Keratinocyte (primary cell): ENCODE data around the gene CRYBA2. TPM values are rescaled to one million over a fixed set of nuclear protein-coding genes. Genes with fewer than 3 reads are reported as not detected.

Experiments
- DNase-seq: peaks from one replicate; pipeline ENCODE4 v3.0.0-alpha.2; 2011; ENCODE audit warnings: low read depth, missing footprints, low spot score
- FAIRE-seq: peaks from 2 replicates; lab custom pipeline; 2011; peaks lifted over from hg19 to GRCh38; lab: Jason Lieb, UNC
- H2AFZ ChIP-seq: 2 replicates; pipeline ENCODE4 v1.6.0; 2012; ENCODE audit warnings: low read length, control low read depth, inconsistent platforms; ENCODE audit not compliant: control insufficient read depth
- H3K27ac ChIP-seq: 2 replicates; pipeline ENCODE4 v1.5.1; 2011; ENCODE audit warnings: low read length; ENCODE audit not compliant: control insufficient read depth, insufficient read depth
- H3K27me3 ChIP-seq: 3 replicates; pipeline ENCODE4 v1.6.0; 2011; ENCODE audit warnings: low read length; ENCODE audit not compliant: control insufficient read depth, insufficient read depth; ENCODE audit errors: extremely low read depth
- H3K36me3 ChIP-seq, 2 experiments: 2 replicates in 1 of 2; 3 replicates in 1 of 2; pipeline ENCODE4 v1.5.1; 2011; ENCODE audit warnings: low read length in 2 of 2, mild to moderate bottlenecking in 1 of 2; ENCODE audit not compliant: control insufficient read depth in 2 of 2, insufficient read depth in 2 of 2; ENCODE audit errors: extremely low read depth in 1 of 2
- H3K4me1 ChIP-seq: 3 replicates; pipeline ENCODE4 v1.5.1; 2011; ENCODE audit warnings: low read length; ENCODE audit not compliant: control insufficient read depth, insufficient read depth; ENCODE audit errors: extremely low read depth
- H3K4me2 ChIP-seq: 3 replicates; pipeline ENCODE4 v1.6.0; 2011; ENCODE audit warnings: low read depth, low read length; ENCODE audit not compliant: control insufficient read depth, insufficient read depth; ENCODE audit errors: extremely low read depth
- H3K4me3 ChIP-seq, 3 experiments: fragments of 200-600 bp in 1 of 3; sonication (generic) in 1 of 3; 2 replicates in 2 of 3; 3 replicates in 1 of 3; pipeline ENCODE4 v1.5.1; 2011 to 2016; ENCODE audit warnings: low read length in 3 of 3, mild to moderate bottlenecking in 3 of 3, control low read depth in 2 of 3, inconsistent platforms in 1 of 3, low read depth in 1 of 3, mixed read lengths in 1 of 3, mixed run types in 1 of 3, moderate library complexity in 1 of 3; ENCODE audit not compliant: control insufficient read depth in 2 of 3, insufficient read depth in 2 of 3; ENCODE audit errors: extremely low read depth in 1 of 3
- H3K79me2 ChIP-seq: 2 replicates; pipeline ENCODE4 v1.6.0; 2012; ENCODE audit warnings: low read length; ENCODE audit not compliant: control insufficient read depth, insufficient read depth
- H3K9ac ChIP-seq: 3 replicates; pipeline ENCODE4 v1.6.0; 2011; ENCODE audit warnings: low read length; ENCODE audit not compliant: control insufficient read depth, insufficient read depth; ENCODE audit errors: extremely low read depth
- H3K9me1 ChIP-seq: 3 replicates; pipeline ENCODE4 v1.6.0; 2011; ENCODE audit warnings: low read length; ENCODE audit not compliant: control insufficient read depth, insufficient read depth; ENCODE audit errors: extremely low read depth
- H3K9me3 ChIP-seq: 2 replicates; pipeline ENCODE4 v1.5.1; 2012; ENCODE audit warnings: low read depth, low read length; ENCODE audit not compliant: control insufficient read depth
- H4K20me1 ChIP-seq: 3 replicates; pipeline ENCODE4 v1.6.0; 2011; ENCODE audit warnings: low read length; ENCODE audit not compliant: control insufficient read depth, insufficient read depth; ENCODE audit errors: extremely low read depth
- EZH2 ChIP-seq: IDR thresholded peaks from one replicate; pipeline ENCODE4 v1.6.1; 2012; ENCODE audit warnings: inconsistent platforms, mild to moderate bottlenecking, low read length, moderate library complexity
- dilution Hi-C: fragments of 300-500 bp; cut with MboI; formaldehyde crosslinking; loops from one replicate; pipeline ENCODE4 v1.7.0; 2020; ENCODE audit warnings: low sequenced_read_pairs; ENCODE audit not compliant: extremely low pct_ligation_motif_present
- polyA plus RNA-seq, 5 experiments: library from polyadenylated mRNA; depleted of rRNA in 3 of 5; stranded (reverse) in 3 of 5; stranded (forward) in 1 of 5; unstranded in 1 of 5; fragments of >200 nt; gene quantifications; 1 replicate in 1 of 5; 2 replicates in 3 of 5; 3 replicates in 1 of 5; pipeline versions ENCODE4 v1.2.1 to v1.2.3, GENCODE V29; 2011 to 2012; ENCODE audit warnings: missing spikeins in 2 of 5, low read depth in 1 of 5, low replicate concordance in 1 of 5
- TF ChIP-seq, protein P1 (sequence below), 3 experiments: IDR thresholded peaks in 1 of 3; conservative IDR thresholded peaks in 1 of 3; optimal IDR thresholded peaks in 1 of 3; 2 replicates in 2 of 3; 3 replicates in 1 of 3; pipeline versions ENCODE3 to v1.5.1; 2011; ENCODE audit warnings: low read length in 3 of 3, mild to moderate bottlenecking in 3 of 3, moderate library complexity in 2 of 3, control low read depth in 1 of 3, inconsistent platforms in 1 of 3; ENCODE audit not compliant: insufficient read depth in 2 of 3; ENCODE audit errors: extremely low read depth in 1 of 3

The CRYBA2 gene
- polyA plus RNA-seq, 1 donor (not counting 4 experiments of a cell fraction or from before 2014, with no cell fraction given) = not detected

DNA sequence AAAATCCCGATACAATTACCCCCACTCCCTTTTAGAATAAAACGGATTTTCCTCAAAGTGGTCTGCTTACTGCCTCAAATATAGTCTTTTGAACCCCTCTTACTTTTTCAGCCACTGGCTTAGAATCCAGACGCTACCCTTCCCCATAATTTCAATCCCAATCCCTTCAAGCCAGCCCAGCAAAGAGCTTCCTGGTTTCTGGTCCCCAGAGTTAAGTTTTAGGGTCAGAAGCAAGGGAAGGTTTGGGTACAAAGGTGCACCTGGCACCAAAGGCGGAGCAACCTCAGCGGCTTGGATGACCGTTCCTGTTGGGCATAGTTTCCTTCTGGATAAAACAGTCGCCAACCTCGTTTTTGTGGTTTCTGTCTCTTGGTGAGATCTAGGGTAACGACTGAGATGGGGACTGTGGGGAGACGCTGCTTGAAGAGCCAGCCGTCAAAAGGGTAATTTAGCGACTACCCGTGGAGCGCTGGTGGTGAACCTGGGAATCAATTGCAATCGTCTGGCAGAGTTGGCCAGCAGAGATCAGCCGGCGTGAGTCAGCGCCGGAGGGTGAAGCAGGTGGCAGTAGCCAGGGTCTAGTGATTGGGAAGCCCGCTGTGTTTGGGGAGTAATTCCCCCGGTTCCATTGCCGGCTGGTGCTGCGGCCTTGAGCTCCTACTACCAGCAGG lies 9.8 kb downstream of the CRYBA2 start:
- peaks cover 83% of the 10 kb centered on the region for H3K27me3 ChIP-seq
- H3K9me1 ChIP-seq = no peaks in the 10 kb centered on the region
- no peaks in the 10 kb centered on the region for H3K36me3 ChIP-seq
- no peak overlapping the region for H3K27ac ChIP-seq
- no peak for DNase-seq
- H2AFZ ChIP-seq = no peak overlapping the region
- H3K79me2 ChIP-seq = no peaks in the 10 kb centered on the region
- dilution Hi-C loops = no loop called here
- no peak for FAIRE-seq
- no peak overlapping the region for H3K4me2 ChIP-seq
- H3K4me1 ChIP-seq = peaks cover 4% of the 10 kb centered on the region
- H3K4me3 ChIP-seq = no peak overlapping the region
- no peak for TF ChIP-seq EZH2
- TF ChIP-seq, protein P1, sequence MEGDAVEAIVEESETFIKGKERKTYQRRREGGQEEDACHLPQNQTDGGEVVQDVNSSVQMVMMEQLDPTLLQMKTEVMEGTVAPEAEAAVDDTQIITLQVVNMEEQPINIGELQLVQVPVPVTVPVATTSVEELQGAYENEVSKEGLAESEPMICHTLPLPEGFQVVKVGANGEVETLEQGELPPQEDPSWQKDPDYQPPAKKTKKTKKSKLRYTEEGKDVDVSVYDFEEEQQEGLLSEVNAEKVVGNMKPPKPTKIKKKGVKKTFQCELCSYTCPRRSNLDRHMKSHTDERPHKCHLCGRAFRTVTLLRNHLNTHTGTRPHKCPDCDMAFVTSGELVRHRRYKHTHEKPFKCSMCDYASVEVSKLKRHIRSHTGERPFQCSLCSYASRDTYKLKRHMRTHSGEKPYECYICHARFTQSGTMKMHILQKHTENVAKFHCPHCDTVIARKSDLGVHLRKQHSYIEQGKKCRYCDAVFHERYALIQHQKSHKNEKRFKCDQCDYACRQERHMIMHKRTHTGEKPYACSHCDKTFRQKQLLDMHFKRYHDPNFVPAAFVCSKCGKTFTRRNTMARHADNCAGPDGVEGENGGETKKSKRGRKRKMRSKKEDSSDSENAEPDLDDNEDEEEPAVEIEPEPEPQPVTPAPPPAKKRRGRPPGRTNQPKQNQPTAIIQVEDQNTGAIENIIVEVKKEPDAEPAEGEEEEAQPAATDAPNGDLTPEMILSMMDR (optimal IDR thresholded peaks at IDR 0.05 in 1 of 3, IDR thresholded peaks at IDR 0.05 in 1 of 3, conservative IDR thresholded peaks at IDR 0.05 in 1 of 3; ENCODE audit: extremely low read depth in 1 of 3, insufficient read depth in 2 of 3, low read length in 3 of 3) = no peak
- no peaks in the 10 kb centered on the region for H4K20me1 ChIP-seq
- no peaks in the 10 kb centered on the region for H3K9me3 ChIP-seq
- H3K9ac ChIP-seq = no peak overlapping the region

DNA sequence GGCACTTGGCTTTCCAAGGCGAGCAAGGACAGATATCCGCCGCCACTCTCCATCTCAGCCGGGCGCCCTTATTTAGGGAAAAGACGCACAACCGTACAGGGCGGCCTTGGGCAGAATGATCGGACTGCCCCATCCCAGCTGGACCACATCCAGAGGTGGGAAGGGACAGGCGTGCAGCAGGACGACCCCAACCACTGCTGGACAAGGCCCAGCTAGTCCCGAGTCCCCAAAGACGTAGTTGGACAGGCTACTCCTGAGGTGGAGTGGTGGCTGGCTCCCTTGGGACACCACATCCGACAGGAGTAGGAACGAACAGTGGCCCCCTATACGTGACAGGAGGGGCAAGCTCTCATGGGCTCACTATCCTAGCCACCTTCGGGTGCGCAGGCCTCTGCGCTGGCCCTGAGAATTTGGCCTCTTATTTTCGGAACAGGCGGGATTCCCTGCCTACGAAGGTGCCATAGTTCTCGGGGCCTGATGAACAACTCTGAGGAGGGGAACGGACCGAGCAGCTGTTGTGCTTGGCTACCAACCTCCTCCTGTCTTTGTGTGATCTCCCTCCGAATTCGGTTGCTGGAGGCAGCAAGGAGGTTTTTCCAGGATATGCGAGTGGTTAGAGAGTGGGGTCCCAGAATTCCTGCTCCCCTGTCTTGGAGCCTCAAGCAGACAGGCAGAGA lies 10.5 kb downstream of the CRYBA2 start:
- peak; percentile 86 for TF ChIP-seq EZH2
- TF ChIP-seq, protein P1 (optimal IDR thresholded peaks at IDR 0.05 in 1 of 3, IDR thresholded peaks at IDR 0.05 in 1 of 3, conservative IDR thresholded peaks at IDR 0.05 in 1 of 3; ENCODE audit: extremely low read depth in 1 of 3, insufficient read depth in 2 of 3, low read length in 3 of 3) = no peak
- no peaks in the 10 kb centered on the region for H3K9me3 ChIP-seq
- dilution Hi-C loops = no loop called here
- H3K79me2 ChIP-seq = no peaks in the 10 kb centered on the region
- no peaks in the 10 kb centered on the region for H3K36me3 ChIP-seq
- no peak overlapping the region for H3K9ac ChIP-seq
- no peaks in the 10 kb centered on the region for H3K9me1 ChIP-seq
- H3K4me1 ChIP-seq = peaks cover 4% of the 10 kb centered on the region
- H4K20me1 ChIP-seq = no peaks in the 10 kb centered on the region
- H3K4me2 ChIP-seq = no peak overlapping the region
- no peak overlapping the region for H2AFZ ChIP-seq
- H3K27ac ChIP-seq = no peak overlapping the region
- FAIRE-seq (no peak), DNase-seq (no peak)
- H3K4me3 ChIP-seq = no peak overlapping the region
- H3K27me3 ChIP-seq = peaks cover 80% of the 10 kb centered on the region
